Measurements from ENCODE around the gene MTA1.

GRCh38 chr14:105453847-105454246 is 34.2 kb downstream of the MTA1 start:
- TF ChIP-seq SIN3A (IDR thresholded peaks at IDR 0.05; ENCODE audit: borderline replicate concordance, insufficient read depth, low read length) (no peak), POLR2AphosphoS5 (IDR thresholded peaks at IDR 0.05; ENCODE audit: low read depth, low read length) (no peak), TAF1 (IDR thresholded peaks at IDR 0.05; ENCODE audit: borderline replicate concordance, insufficient read depth, low read length) (no peak)

All from PFSK-1 (cell line).